H1 (cell line): ENCODE results near the gene TMEM14B. TPM values are rescaled to one million over a fixed set of nuclear protein-coding genes. Genes with fewer than 3 reads are reported as not detected.

ENCODE experiments used
- CTCF ChIA-PET: fragments of 300-600 bp; sonication (Branson Sonifier 250); formaldehyde crosslinking; loops from one replicate; lab custom pipeline; 2021; ENCODE audit not compliant: partially characterized antibody; lab: Charles Lee
- POLR2A ChIA-PET: fragments of 300-600 bp; sonication (Branson Sonifier 250); formaldehyde crosslinking; loops from one replicate; lab custom pipeline; 2021; ENCODE audit warnings: inconsistent platforms; ENCODE audit not compliant: partially characterized antibody; lab: Charles Lee
- DNase-seq, 2 experiments: peaks; one replicate each; pipeline versions ENCODE4 v3.0.0 to v3.0.0-alpha.2; 2010 to 2022; ENCODE audit warnings: low spot score in 2 of 2, low read depth in 1 of 2, mixed read lengths in 1 of 2
- FAIRE-seq: peaks from 2 replicates; lab custom pipeline; 2011; peaks lifted over from hg19 to GRCh38; lab: Jason Lieb, UNC
- H2AFZ ChIP-seq: 2 replicates; pipeline ENCODE4 v1.8.1; 2012; ENCODE audit warnings: low read length, inconsistent platforms
- H2AK5ac ChIP-seq: 2 replicates; pipeline ENCODE4 v1.6.1; 2013; ENCODE audit warnings: low read depth, low read length
- H2BK120ac ChIP-seq: replicated peaks from 2 replicates; pipeline ENCODE3; 2013; ENCODE audit warnings: low read depth, low read length, inconsistent platforms
- H2BK12ac ChIP-seq: 2 replicates; pipeline ENCODE4 v1.6.1; 2013; ENCODE audit warnings: low read depth, low read length
- H2BK15ac ChIP-seq: 2 replicates; pipeline ENCODE4 v1.6.1; 2013; ENCODE audit warnings: low read length
- H2BK20ac ChIP-seq: 2 replicates; pipeline ENCODE4 v1.6.1; 2013; ENCODE audit warnings: low read length
- H2BK5ac ChIP-seq: 2 replicates; pipeline ENCODE4 v1.6.1; 2013; ENCODE audit warnings: low read depth, low read length
- H3K14ac ChIP-seq: 2 replicates; pipeline ENCODE4 v1.6.1; 2013; ENCODE audit warnings: inconsistent platforms; ENCODE audit not compliant: insufficient read length
- H3K18ac ChIP-seq: 2 replicates; pipeline ENCODE4 v1.6.1; 2013; ENCODE audit warnings: low read length; ENCODE audit errors: extremely low read depth
- H3K23ac ChIP-seq: 2 replicates; pipeline ENCODE4 v1.6.1; 2013; ENCODE audit warnings: inconsistent platforms; ENCODE audit not compliant: insufficient read length
- H3K23me2 ChIP-seq: 2 replicates; pipeline ENCODE4 v1.6.1; 2013; ENCODE audit warnings: low read depth, low read length
- H3K27ac ChIP-seq: 2 replicates; pipeline ENCODE4 v1.6.1; 2011; ENCODE audit warnings: low read depth, low read length, inconsistent platforms
- H3K27me3 ChIP-seq, 4 experiments: replicated peaks in 1 of 4; 1 replicate in 1 of 4; 2 replicates in 3 of 4; pipeline versions ENCODE4 v1.6.1 to v1.8.1; 2011 to 2013; ENCODE audit warnings: low read length in 3 of 4, mild to moderate bottlenecking in 3 of 4, inconsistent platforms in 2 of 4, mixed read lengths in 2 of 4, moderate library complexity in 1 of 4; ENCODE audit not compliant: control insufficient read depth in 3 of 4, insufficient read depth in 3 of 4; ENCODE audit errors: extremely low read depth in 1 of 4
- H3K36me3 ChIP-seq, 4 experiments: 2 replicates each; pipeline versions ENCODE4 v1.6.1 to v1.8.1; 2011 to 2013; ENCODE audit warnings: mild to moderate bottlenecking in 4 of 4, low read length in 3 of 4, moderate library complexity in 2 of 4, control low read depth in 1 of 4, inconsistent platforms in 1 of 4; ENCODE audit not compliant: insufficient read depth in 4 of 4, control insufficient read depth in 2 of 4
- H3K4ac ChIP-seq: replicated peaks from 2 replicates; pipeline ENCODE3; 2013; ENCODE audit warnings: low read length, low read depth, mixed read lengths, inconsistent platforms; ENCODE audit not compliant: insufficient read length
- H3K4me1 ChIP-seq, 4 experiments: replicated peaks in 1 of 4; 1 replicate in 1 of 4; 2 replicates in 3 of 4; pipeline versions ENCODE4 v1.6.1 to v1.8.1; 2011 to 2013; ENCODE audit warnings: low read length in 3 of 4, inconsistent platforms in 2 of 4, mixed read lengths in 1 of 4; ENCODE audit not compliant: insufficient read depth in 4 of 4, control insufficient read depth in 3 of 4
- H3K4me2 ChIP-seq, 2 experiments: 2 replicates each; pipeline versions ENCODE4 v1.6.1 to v1.8.1; 2011 to 2013; ENCODE audit warnings: low read depth in 2 of 2, low read length in 2 of 2, control low read depth in 1 of 2, inconsistent platforms in 1 of 2, mild to moderate bottlenecking in 1 of 2; ENCODE audit not compliant: insufficient read depth in 1 of 2
- H3K4me3 ChIP-seq, 4 experiments: fragments of 200-600, 300-600 bp in 1 of 4; sonication (generic), shearing (Covaris generic), sonication (Bioruptor Twin) in 1 of 4; 2 replicates each; pipeline versions ENCODE4 v1.5.1 to v1.8.1; 2011 to 2016; ENCODE audit warnings: low read length in 4 of 4, low read depth in 3 of 4, control low read depth in 2 of 4, inconsistent platforms in 2 of 4, mild to moderate bottlenecking in 2 of 4, mixed read lengths in 1 of 4, moderate library complexity in 1 of 4; ENCODE audit not compliant: insufficient read depth in 2 of 4; ENCODE audit errors: extremely low read depth in 1 of 4
- H3K56ac ChIP-seq: replicated peaks from 2 replicates; pipeline ENCODE3; 2013; ENCODE audit warnings: low read depth, mild to moderate bottlenecking, mixed read lengths, low read length, inconsistent platforms; ENCODE audit not compliant: insufficient read length
- H3K79me1 ChIP-seq: 2 replicates; pipeline ENCODE4 v1.6.1; 2013; ENCODE audit warnings: low read depth, low read length, control low read depth
- H3K79me2 ChIP-seq, 2 experiments: 2 replicates each; pipeline versions ENCODE4 v1.6.1 to v1.8.1; 2012 to 2013; ENCODE audit warnings: low read length in 2 of 2, mild to moderate bottlenecking in 2 of 2, inconsistent platforms in 1 of 2; ENCODE audit not compliant: insufficient read depth in 2 of 2, control insufficient read depth in 1 of 2
- H3K9ac ChIP-seq, 4 experiments: replicated peaks in 1 of 4; 1 replicate in 1 of 4; 2 replicates in 3 of 4; pipeline versions ENCODE4 v1.6.1 to v1.8.1; 2011 to 2013; ENCODE audit warnings: low read depth in 3 of 4, low read length in 3 of 4, control low read depth in 2 of 4, mild to moderate bottlenecking in 2 of 4, moderate library complexity in 2 of 4, inconsistent platforms in 1 of 4; ENCODE audit errors: extremely low read depth in 1 of 4
- H3K9me3 ChIP-seq, 2 experiments: 2 replicates each; pipeline versions ENCODE4 v1.6.1 to v1.8.1; 2012 to 2013; ENCODE audit warnings: mild to moderate bottlenecking in 2 of 2, moderate library complexity in 2 of 2, control low read depth in 1 of 2, inconsistent platforms in 1 of 2, low read depth in 1 of 2, low read length in 1 of 2, mixed read lengths in 1 of 2; ENCODE audit not compliant: insufficient read depth in 2 of 2
- H4K20me1 ChIP-seq, 2 experiments: replicated peaks in 1 of 2; 2 replicates each; pipeline versions ENCODE3 to v1.8.1; 2011 to 2013; ENCODE audit warnings: inconsistent platforms in 2 of 2, low read length in 2 of 2, mild to moderate bottlenecking in 1 of 2; ENCODE audit not compliant: insufficient read depth in 2 of 2, control insufficient read depth in 1 of 2
- H4K5ac ChIP-seq: 2 replicates; pipeline ENCODE4 v1.6.1; 2013; ENCODE audit warnings: low read length, low read depth, mixed read lengths, inconsistent platforms; ENCODE audit not compliant: insufficient read length
- H4K8ac ChIP-seq: 2 replicates; pipeline ENCODE4 v1.8.0; 2013; ENCODE audit warnings: mild to moderate bottlenecking, moderate library complexity, low read length, inconsistent platforms; ENCODE audit not compliant: insufficient read depth; ENCODE audit errors: extremely low read depth
- H4K91ac ChIP-seq: replicated peaks from 2 replicates; pipeline ENCODE3; 2013; ENCODE audit warnings: low read length, mixed read lengths, inconsistent platforms; ENCODE audit not compliant: insufficient read length
- ATF2 ChIP-seq: IDR thresholded peaks from 2 replicates; pipeline ENCODE4 v1.6.1; 2012; ENCODE audit warnings: low read length, inconsistent platforms
- CHD1 ChIP-seq: IDR thresholded peaks from 2 replicates; pipeline ENCODE4 v1.6.1; 2012; ENCODE audit warnings: low read depth, low read length, improper control_type of control experiment
- JUND ChIP-seq: IDR thresholded peaks from 2 replicates; pipeline ENCODE4 v1.6.1; 2011; ENCODE audit warnings: mild to moderate bottlenecking, improper control_type of control experiment, low read length
- RAD21 ChIP-seq, 2 experiments: IDR thresholded peaks in 1 of 2; conservative IDR thresholded peaks in 1 of 2; 2 replicates each; pipeline ENCODE4 v1.6.1; 2011; ENCODE audit warnings: low read depth in 2 of 2, low read length in 2 of 2, improper control_type of control experiment in 1 of 2, inconsistent platforms in 1 of 2, mild to moderate bottlenecking in 1 of 2, moderate library complexity in 1 of 2
- SUZ12 ChIP-seq: fragments of 200-600 bp; sonication (generic); IDR thresholded peaks from 2 replicates; pipeline ENCODE4 v1.6.1; 2012; ENCODE audit warnings: mild to moderate bottlenecking, inconsistent platforms, low read length, moderate library complexity, mixed read lengths
- WGBS, 2 experiments: shearing (Covaris generic) in 1 of 2; methylation state at CpG; one replicate each; pipeline versions ENCODE4 v1.1.6 to v1.1.7; 2013 to 2015; ENCODE audit warnings: low lambda C conversion rate in 2 of 2, mixed read lengths in 2 of 2, inconsistent platforms in 1 of 2, low coverage in 1 of 2, missing lambda C conversion rate in 1 of 2; ENCODE audit not compliant: insufficient replicate concordance in 2 of 2, insufficient coverage in 1 of 2, insufficient read length in 1 of 2; ENCODE audit errors: extremely low coverage in 1 of 2, missing lambda C conversion rate in 1 of 2; 5-methylcytosine and 5-hydroxymethylcytosine counted together
- polyA plus RNA-seq, 7 experiments: library from polyadenylated mRNA; depleted of rRNA in 3 of 7; stranded (reverse) in 5 of 7; unstranded in 2 of 7; fragments of >200 nt in 5 of 7; fragments of 200-250 nt in 2 of 7; gene quantifications; 1 replicate in 5 of 7; 2 replicates in 1 of 7; 4 replicates in 1 of 7; pipeline versions ENCODE4 v1.2.1 to v1.2.3, GENCODE V29; 2011 to 2013; ENCODE audit warnings: missing spikeins in 2 of 7, mixed read lengths in 2 of 7
- total RNA-seq: library from RNA; stranded (reverse); fragmentation: NEBNext Ultra II Directional; extraction: Animal tissue kit (Norgen Biotek cat#: 25700); gene quantifications from 2 replicates; pipeline ENCODE4 v1.2.1, GENCODE V29; 2021

The TMEM14B gene
- total and polyA plus RNA-seq, 2 of the 8 experiments (the other 6 are each of a cell fraction or from before 2014, with no cell fraction given) = 84.6 to 109 TPM

GRCh38 chr6:10756085-10756484, 8.5 kb downstream of the TMEM14B start:
- Histone ChIP-seq H3K4me1 (no peaks in the 10 kb centered on the region; a peak in 1 of 7 replicates), H2BK15ac (no peak overlapping the region), H4K20me1 (peaks cover 12 to 22% of the 10 kb centered on the region in 2 experiments), H3K79me2 (peaks cover 0 to 50% of the 10 kb centered on the region in 2 experiments; a peak in 3 of 4 replicates), H2BK12ac (no peak overlapping the region), H3K14ac (no peak overlapping the region), H3K18ac (no peak overlapping the region), H2BK20ac (no peak overlapping the region), H3K23me2 (peaks cover 2% of the 10 kb centered on the region; the same call in 1 of the 2 replicates), H4K91ac (no peak overlapping the region), H3K9me3 (no peaks in the 10 kb centered on the region), H4K8ac (no peak overlapping the region), H2AFZ (no peak overlapping the region), H3K36me3 (peaks cover 6 to 51% (median 33%) of the 10 kb centered on the region in 4 experiments), H3K4me3 (no peak overlapping the region), H4K5ac (no peak overlapping the region), H3K56ac (no peak overlapping the region), H3K23ac (no peak overlapping the region), H3K9ac (no peak overlapping the region), H3K4ac (no peak overlapping the region), H3K27me3 (no peaks in the 10 kb centered on the region), H2BK5ac (no peak overlapping the region), H3K79me1 (peaks cover 10% of the 10 kb centered on the region; the same call in 1 of the 2 replicates), H3K27ac (no peak overlapping the region), H2BK120ac (no peak overlapping the region), H3K4me2 (no peak overlapping the region), H2AK5ac (no peak overlapping the region)
- DNase-seq (no peak), FAIRE-seq (no peak)
- no peak for TF ChIP-seq CHD1
- no peak for TF ChIP-seq RAD21 (IDR thresholded peaks at IDR 0.05 in 1 of 2, conservative IDR thresholded peaks at IDR 0.05 in 1 of 2; ENCODE audit: low read depth in 2 of 2, low read length in 2 of 2)
- no peak for TF ChIP-seq ATF2
- no peak for TF ChIP-seq SUZ12
- no peak for TF ChIP-seq JUND
- ChIA-PET POLR2A (no interaction called here), CTCF (interaction anchor here (5.1 kb wide), 1 partner anchor 9 kb away, joined by 32 read pairs; the partner anchor contains the start of gene TMEM14B)
- 88% methylated on average over 1 of the region's 1 CpG; no CpG with 5 or more reads in 1 of the 2 experiments for WGBS, 2 experiments
